Left lung (tissue), 10 donors: Measurements from ENCODE around the gene SVBP. TPM values are rescaled to one million over a fixed set of nuclear protein-coding genes. Genes with fewer than 3 reads are reported as not detected.
A peak's percentile ranks its signal among the peaks of the same experiment; 100 is the strongest.

ENCODE experiments used
- ATAC-seq: fragments of 200-7000 bp; cut with Tn5 transposase; one replicate; pipeline ENCODE4 v1.9.1; 2020; ENCODE audit warnings: moderate library complexity
- DNase-seq, 4 donors: peaks; one replicate each; pipeline ENCODE4 v3.0.0-alpha.2; 2013 to 2020
- H3K27ac ChIP-seq, 2 donors: fragments of 200-600 bp; sonication (generic) in 1 of 2; one replicate each; pipeline versions ENCODE4 v1.5.0 to v1.8.0; 2020 to 2021
- H3K27me3 ChIP-seq, 2 donors: fragments of 200-600 bp; sonication (generic) in 1 of 2; one replicate each; pipeline versions ENCODE4 v1.5.0 to v1.8.0; 2020 to 2021
- H3K36me3 ChIP-seq, 2 donors: fragments of 200-600 bp; sonication (generic) in 1 of 2; one replicate each; pipeline versions ENCODE4 v1.5.0 to v1.8.0; 2020 to 2021
- H3K4me1 ChIP-seq, 2 donors: fragments of 200-600 bp; one replicate each; pipeline ENCODE4 v1.8.0; 2021
- H3K4me3 ChIP-seq, 2 donors: fragments of 200-600 bp; sonication (generic) in 1 of 2; one replicate each; pipeline versions ENCODE4 v1.5.0 to v1.8.0; 2020 to 2021; ENCODE audit warnings: mild to moderate bottlenecking in 1 of 2
- H3K9me3 ChIP-seq, 2 donors: fragments of 200-600 bp; sonication (generic) in 1 of 2; one replicate each; pipeline versions ENCODE4 v1.5.0 to v1.8.0; 2020 to 2021
- intact Hi-C, 2 donors: fragments of 100-400 bp; cut with DNase I; formaldehyde crosslinking; loops; one replicate each; pipeline versions ENCODE4 v1.11.2 to v1.14.2; 2022
- polyA plus RNA-seq, 6 donors: library from polyadenylated mRNA; unstranded; fragments of 120-200 nt; gene quantifications; one replicate each; pipeline ENCODE4 v1.2.1, GENCODE V29; 2013; ENCODE audit not compliant: insufficient read length in 6 of 6
- total RNA-seq, 2 donors: library from RNA; stranded (reverse); fragmentation: NEBNext Ultra II Directional; extraction: Animal tissue kit (Norgen Biotek cat#: 25700); gene quantifications; one replicate each; pipeline ENCODE4 v1.2.1, GENCODE V29; 2021
- TF ChIP-seq, protein P1 (sequence below), 2 donors: fragments of 200-600 bp; sonication (generic) in 1 of 2; IDR thresholded peaks; one replicate each; pipeline versions ENCODE4 v1.5.0 to v1.8.0; 2021; ENCODE audit warnings: antibody characterized with exemption in 2 of 2
- donor health status: DM: no; HTN: yes; CAD: no.
- donor health status: DM: no; HTN: no; CAD: no.

The SVBP gene
- total and polyA plus RNA-seq, 8 donors = 15.7 to 72.2 (median 67.7) TPM

DNA sequence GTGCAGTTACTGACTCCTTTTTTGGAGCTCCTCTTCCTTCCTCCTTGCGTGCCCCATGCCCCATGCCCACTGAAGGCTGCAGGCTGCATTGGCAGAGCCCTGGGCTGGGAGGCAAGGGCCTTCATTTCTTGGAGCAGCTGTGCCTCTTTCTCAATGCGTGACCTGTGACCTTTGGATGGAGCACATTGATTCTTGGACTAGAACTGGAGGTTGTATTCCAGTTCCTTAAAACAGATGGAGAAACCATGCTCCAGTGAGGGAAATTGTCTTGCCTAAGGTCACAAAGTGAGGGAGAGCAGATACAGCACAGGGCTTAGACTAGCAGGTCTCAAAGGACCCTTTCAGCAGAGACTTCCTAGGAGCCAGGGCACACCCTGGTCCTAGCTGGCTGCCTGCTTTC is 23.4 kb downstream of the SVBP start:
- intact Hi-C loops = no loop called here
- Histone ChIP-seq H3K36me3 (no peaks in the 10 kb centered on the region), H3K4me1 (no peaks in the 10 kb centered on the region), H3K27me3 (no peaks in the 10 kb centered on the region), H3K27ac (no peak overlapping the region), H3K4me3 (no peak overlapping the region), H3K9me3 (no peaks in the 10 kb centered on the region)
- DNase-seq = no peak
- TF ChIP-seq, protein P1, sequence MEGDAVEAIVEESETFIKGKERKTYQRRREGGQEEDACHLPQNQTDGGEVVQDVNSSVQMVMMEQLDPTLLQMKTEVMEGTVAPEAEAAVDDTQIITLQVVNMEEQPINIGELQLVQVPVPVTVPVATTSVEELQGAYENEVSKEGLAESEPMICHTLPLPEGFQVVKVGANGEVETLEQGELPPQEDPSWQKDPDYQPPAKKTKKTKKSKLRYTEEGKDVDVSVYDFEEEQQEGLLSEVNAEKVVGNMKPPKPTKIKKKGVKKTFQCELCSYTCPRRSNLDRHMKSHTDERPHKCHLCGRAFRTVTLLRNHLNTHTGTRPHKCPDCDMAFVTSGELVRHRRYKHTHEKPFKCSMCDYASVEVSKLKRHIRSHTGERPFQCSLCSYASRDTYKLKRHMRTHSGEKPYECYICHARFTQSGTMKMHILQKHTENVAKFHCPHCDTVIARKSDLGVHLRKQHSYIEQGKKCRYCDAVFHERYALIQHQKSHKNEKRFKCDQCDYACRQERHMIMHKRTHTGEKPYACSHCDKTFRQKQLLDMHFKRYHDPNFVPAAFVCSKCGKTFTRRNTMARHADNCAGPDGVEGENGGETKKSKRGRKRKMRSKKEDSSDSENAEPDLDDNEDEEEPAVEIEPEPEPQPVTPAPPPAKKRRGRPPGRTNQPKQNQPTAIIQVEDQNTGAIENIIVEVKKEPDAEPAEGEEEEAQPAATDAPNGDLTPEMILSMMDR (IDR thresholded peaks at IDR 0.05) = no peak
- no peak for ATAC-seq

DNA sequence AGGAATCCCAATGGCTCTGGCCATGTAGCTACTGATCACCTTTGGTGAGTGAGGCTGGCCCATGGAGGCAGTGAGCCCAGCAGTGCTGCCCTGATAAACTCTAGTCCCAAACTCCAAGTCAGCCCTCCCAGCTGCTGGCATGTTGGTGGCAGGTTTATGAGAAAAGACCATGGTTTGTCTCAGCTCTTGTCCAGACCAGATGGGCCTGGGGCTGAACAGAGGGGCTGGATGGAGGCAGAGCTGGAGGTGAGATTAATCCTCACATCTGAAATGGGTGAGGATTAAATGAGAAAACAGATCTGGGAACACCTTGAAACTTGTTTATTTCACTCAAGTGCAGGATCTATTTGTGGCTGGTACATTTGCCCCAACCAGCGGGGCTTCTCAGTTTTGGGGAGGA is 29.2 kb downstream of the SVBP start:
- no peak overlapping the region for H3K4me3 ChIP-seq
- DNase-seq (no peak), ATAC-seq (no peak)
- TF ChIP-seq, protein P1 (IDR thresholded peaks at IDR 0.05) = no peak
- intact Hi-C loops = loop anchor here in 1 of 2 donors (10.0 kb wide), 1 partner anchor 287 kb away; no protein-coding TSS in a partner anchor
- no peak overlapping the region for H3K27ac ChIP-seq
- H3K4me1 ChIP-seq = peaks cover 0 to 11% of the 10 kb centered on the region in 2 donors
- H3K27me3 ChIP-seq = peaks cover 0 to 20% of the 10 kb centered on the region in 2 donors
- no peaks in the 10 kb centered on the region for H3K9me3 ChIP-seq
- H3K36me3 ChIP-seq = no peaks in the 10 kb centered on the region

DNA sequence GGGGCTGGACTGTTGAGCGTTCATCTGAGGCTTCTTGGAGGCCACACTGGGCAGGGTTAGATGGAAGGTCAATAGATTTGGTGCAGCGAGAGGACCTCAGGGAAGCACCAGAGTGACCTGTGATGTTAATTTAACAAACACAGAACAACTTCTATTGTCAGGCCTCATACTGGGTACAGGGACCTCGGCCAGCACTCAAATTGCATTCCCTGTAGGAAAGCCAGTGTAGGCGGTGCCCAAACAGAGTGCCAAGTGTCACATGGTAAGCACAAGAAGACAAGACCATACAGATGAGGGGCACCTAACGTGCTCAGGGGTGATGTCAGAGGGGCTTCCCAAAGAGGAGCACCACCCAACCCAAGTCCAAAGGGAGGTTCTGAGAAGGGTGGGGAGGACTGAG is 31.1 kb downstream of the SVBP start:
- H3K9me3 ChIP-seq = no peaks in the 10 kb centered on the region
- intact Hi-C loops = loop anchor here in 1 of 2 donors (10.0 kb wide), 1 partner anchor 289 kb away; no protein-coding TSS in a partner anchor
- TF ChIP-seq, protein P1 (IDR thresholded peaks at IDR 0.05) = no peak

DNA sequence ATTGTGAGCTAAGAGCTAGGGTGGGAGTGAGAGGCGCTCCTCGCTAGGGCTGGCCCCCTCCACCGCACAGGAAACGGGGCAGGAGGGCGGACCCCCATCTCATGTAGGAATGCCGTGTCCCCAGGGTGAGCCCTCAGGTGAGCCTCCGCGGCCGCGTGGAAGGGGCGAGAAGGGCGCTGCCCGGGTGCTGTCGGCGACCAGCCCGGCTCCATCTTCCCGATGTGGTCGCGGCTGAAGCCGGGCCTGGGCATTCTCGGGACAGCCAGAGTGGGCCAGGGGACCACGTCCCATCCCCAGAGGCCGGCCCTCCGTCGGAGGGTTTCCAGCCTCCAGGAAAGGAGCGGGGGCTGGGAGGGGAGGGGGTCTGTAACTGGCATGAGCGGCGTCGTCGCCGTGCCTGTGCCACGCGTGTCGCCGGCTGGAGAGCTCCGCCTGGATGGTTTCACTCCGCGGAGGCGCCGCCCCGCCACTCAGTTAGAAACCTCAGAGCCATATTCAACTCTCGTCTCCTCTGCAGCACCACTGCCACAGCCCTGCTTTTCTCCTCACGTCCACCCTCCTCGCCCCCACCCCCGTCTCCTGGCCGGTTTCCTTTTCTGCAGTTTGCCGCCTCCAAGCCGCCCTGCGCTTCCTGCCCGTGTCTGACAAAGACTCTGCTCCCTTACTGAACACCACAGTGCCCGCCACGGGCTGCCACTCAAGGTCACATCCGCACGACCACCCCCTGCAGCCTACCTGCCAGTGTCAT is 32.1 kb downstream of the SVBP start, which contains the start of gene TMEM269:
Gene TMEM269 (plus strand): TSS at position 46 of the 748 bp plus-strand sequence. CDS start 4,903 bp downstream, outside the sequence.
- intact Hi-C loops = loop anchor here in 1 of 2 donors (10.0 kb wide), 1 partner anchor 290 kb away; no protein-coding TSS in a partner anchor
- peak; percentile 72 for ATAC-seq

More for the DNA sequence above, 31.1 kb downstream of the SVBP start:
- Histone ChIP-seq H3K4me3 (no peak overlapping the region), H3K27me3 (peaks cover 0 to 20% of the 10 kb centered on the region in 2 donors), H3K36me3 (peaks cover 0 to 9% of the 10 kb centered on the region in 2 donors), H3K27ac (no peak overlapping the region), H3K4me1 (peaks cover 0 to 11% of the 10 kb centered on the region in 2 donors)
- DNase-seq (no peak), ATAC-seq (no peak)

More for the DNA sequence above, 32.1 kb downstream of the SVBP start, which contains the start of gene TMEM269:
- Histone ChIP-seq H3K27me3 (peaks cover 0 to 20% of the 10 kb centered on the region in 2 donors), H3K36me3 (peaks cover 0 to 18% of the 10 kb centered on the region in 2 donors), H3K4me3 (peak within 1 kb of the TSS; percentile 28 to 32), H3K27ac (no peak within 1 kb of the TSS), H3K4me1 (peaks cover 0 to 11% of the 10 kb centered on the region in 2 donors), H3K9me3 (no peaks in the 10 kb centered on the region)
- TF ChIP-seq, protein P1 (IDR thresholded peaks at IDR 0.05) = no peak
- DNase-seq = peak in 3 of 4 donors; percentile 19 to 80 (median 23)
